ENCODE data around the gene RTL1.

RTL1 gene

GRCh38 chr14:100850841-100851585 is 52.5 kb downstream of the RTL1 start:
- no peak for DNase-seq (ENCODE audit: extremely low read depth, low read depth)
- peak; percentile 71 for TF ChIP-seq CTCF (IDR thresholded peaks at IDR 0.05; ENCODE audit: low read depth, low read length, missing control alignments)
- H3K4me3 ChIP-seq (replicated peaks; ENCODE audit: low read depth, low read length) = no peak overlapping the region

GRCh38 chr14:100849115-100849781 is 54.3 kb downstream of the RTL1 start:
- H3K4me3 ChIP-seq (replicated peaks; ENCODE audit: low read depth, low read length) = no peak overlapping the region
- DNase-seq (ENCODE audit: extremely low read depth, low read depth) = no peak
- no peak for TF ChIP-seq CTCF (IDR thresholded peaks at IDR 0.05; ENCODE audit: low read depth, low read length, missing control alignments)

GRCh38 chr14:100846309-100846859 is 57.1 kb downstream of the RTL1 start:
- H3K4me3 ChIP-seq (replicated peaks; ENCODE audit: low read depth, low read length) = no peak overlapping the region
- no peak for TF ChIP-seq CTCF (IDR thresholded peaks at IDR 0.05; ENCODE audit: low read depth, low read length, missing control alignments)
- DNase-seq (ENCODE audit: extremely low read depth, low read depth) = no peak

- no peak for DNase-seq (ENCODE audit: extremely low read depth, low read depth)
- TF ChIP-seq CTCF (IDR thresholded peaks at IDR 0.05; ENCODE audit: low read depth, low read length, missing control alignments) = no peak
- no peak overlapping the region for H3K4me3 ChIP-seq (replicated peaks; ENCODE audit: low read depth, low read length)
Measured at GRCh38 chr14:100845341-100845740, 58.2 kb downstream of the RTL1 start.

- TF ChIP-seq CTCF (IDR thresholded peaks at IDR 0.05; ENCODE audit: low read depth, low read length, missing control alignments) = no peak
- no peak for DNase-seq (ENCODE audit: extremely low read depth, low read depth)
- no peak overlapping the region for H3K4me3 ChIP-seq (replicated peaks; ENCODE audit: low read depth, low read length)
Measured at GRCh38 chr14:100844846-100845245, 58.7 kb downstream of the RTL1 start.

GRCh38 chr14:100844421-100844820 is 59.1 kb downstream of the RTL1 start:
- TF ChIP-seq CTCF (IDR thresholded peaks at IDR 0.05; ENCODE audit: low read depth, low read length, missing control alignments) = no peak
- DNase-seq (ENCODE audit: extremely low read depth, low read depth) = no peak
- no peak overlapping the region for H3K4me3 ChIP-seq (replicated peaks; ENCODE audit: low read depth, low read length)

Measured in HFF-Myc (cell line).